H9 (cell line): ENCODE results near the gene ZNF653. TPM values are rescaled to one million over a fixed set of nuclear protein-coding genes. Genes with fewer than 3 reads are reported as not detected.
"Not testable (repeated sequence)": the region's sequence is repeated elsewhere in the genome, so short reads cannot be mapped to it uniquely, and the experiment has no call there.

Experiments
- DNase-seq: peaks from one replicate; pipeline ENCODE4 v3.0.0-alpha.2; 2017
- H2AFZ ChIP-seq: one replicate; pipeline ENCODE4 v1.6.1; 2013; ENCODE audit warnings: mild to moderate bottlenecking, low read length, control low read depth, moderate library complexity
- H2AK5ac ChIP-seq: 2 replicates; pipeline ENCODE4 v1.6.1; 2013; ENCODE audit warnings: low read length, control low read depth, mixed read lengths; ENCODE audit not compliant: insufficient read length
- H2BK120ac ChIP-seq: one replicate; pipeline ENCODE4 v1.6.1; 2013; ENCODE audit warnings: low read depth, mild to moderate bottlenecking, low read length, control low read depth, inconsistent platforms; ENCODE audit not compliant: poor library complexity, severe bottlenecking
- H2BK12ac ChIP-seq: 2 replicates; pipeline ENCODE4 v1.6.1; 2013; ENCODE audit warnings: low read length, control low read depth, mixed read lengths, low read depth; ENCODE audit not compliant: insufficient read length
- H2BK15ac ChIP-seq: 2 replicates; pipeline ENCODE4 v1.6.1; 2013; ENCODE audit warnings: low read depth, low read length, control low read depth
- H2BK20ac ChIP-seq: one replicate; pipeline ENCODE4 v1.6.1; 2013; ENCODE audit warnings: low read depth, mild to moderate bottlenecking, low read length, control low read depth, inconsistent platforms; ENCODE audit not compliant: poor library complexity, severe bottlenecking
- H2BK5ac ChIP-seq: 2 replicates; pipeline ENCODE4 v1.6.1; 2013; ENCODE audit warnings: low read length, control low read depth, mixed read lengths; ENCODE audit not compliant: insufficient read length
- H3K14ac ChIP-seq: 2 replicates; pipeline ENCODE4 v1.6.1; 2013; ENCODE audit warnings: low read length, control low read depth; ENCODE audit not compliant: insufficient read depth
- H3K18ac ChIP-seq: 2 replicates; pipeline ENCODE4 v1.6.1; 2013; ENCODE audit warnings: low read depth, mild to moderate bottlenecking, mixed read lengths, low read length, control low read depth; ENCODE audit not compliant: insufficient read length
- H3K23ac ChIP-seq: 2 replicates; pipeline ENCODE4 v1.6.1; 2013; ENCODE audit warnings: low read length, control low read depth, mixed read lengths, low read depth; ENCODE audit not compliant: insufficient read length
- H3K23me2 ChIP-seq: 2 replicates; pipeline ENCODE4 v1.6.1; 2013; ENCODE audit warnings: low read depth, mild to moderate bottlenecking, mixed read lengths, low read length, control low read depth; ENCODE audit not compliant: insufficient read length, poor library complexity, severe bottlenecking
- H3K27ac ChIP-seq: 2 replicates; pipeline ENCODE4 v1.5.1; 2013; ENCODE audit warnings: low read length, control low read depth, mixed read lengths, low read depth; ENCODE audit not compliant: insufficient read length
- H3K27me3 ChIP-seq: 2 replicates; pipeline ENCODE4 v1.6.1; 2013; ENCODE audit warnings: low read length, control low read depth, inconsistent platforms; ENCODE audit not compliant: insufficient read depth
- H3K4ac ChIP-seq: 2 replicates; pipeline ENCODE4 v1.6.1; 2013; ENCODE audit warnings: low read depth, mild to moderate bottlenecking, control low read depth, inconsistent platforms, low read length, moderate library complexity
- H3K4me1 ChIP-seq: 2 replicates; pipeline ENCODE4 v1.6.1; 2013; ENCODE audit warnings: low read length, control low read depth, inconsistent platforms; ENCODE audit not compliant: insufficient read depth
- H3K4me2 ChIP-seq: 2 replicates; pipeline ENCODE4 v1.6.1; 2013; ENCODE audit warnings: low read length, control low read depth, mixed read lengths; ENCODE audit not compliant: insufficient read length, insufficient read depth
- H3K56ac ChIP-seq: 2 replicates; pipeline ENCODE4 v1.6.1; 2013; ENCODE audit warnings: low read depth, mild to moderate bottlenecking, mixed read lengths, low read length, control low read depth; ENCODE audit not compliant: insufficient read length
- H3K79me1 ChIP-seq: 2 replicates; pipeline ENCODE4 v1.6.1; 2013; ENCODE audit warnings: low read depth, mild to moderate bottlenecking, moderate library complexity, low read length, control low read depth, inconsistent platforms; ENCODE audit not compliant: insufficient read depth, poor library complexity, severe bottlenecking
- H3K79me2 ChIP-seq: 2 replicates; pipeline ENCODE4 v1.6.1; 2013; ENCODE audit warnings: low read length, control low read depth, inconsistent platforms; ENCODE audit not compliant: insufficient read depth
- H3K9ac ChIP-seq: 2 replicates; pipeline ENCODE4 v1.6.1; 2013; ENCODE audit warnings: low read length, control low read depth, mixed read lengths; ENCODE audit not compliant: insufficient read length; ENCODE audit errors: extremely low read depth
- H3K9me3 ChIP-seq: one replicate; pipeline ENCODE4 v1.6.1; 2013; ENCODE audit warnings: low read depth, low read length, inconsistent platforms; ENCODE audit not compliant: control insufficient read depth
- H3T11ph ChIP-seq: one replicate; pipeline ENCODE4 v1.6.1; 2013; ENCODE audit warnings: mild to moderate bottlenecking, low read length, control low read depth, inconsistent platforms
- H4K20me1 ChIP-seq: one replicate; pipeline ENCODE4 v1.6.1; 2013; ENCODE audit not compliant: control insufficient read depth, insufficient read length, insufficient read depth
- H4K5ac ChIP-seq: 2 replicates; pipeline ENCODE4 v1.6.1; 2013; ENCODE audit warnings: low read depth, mild to moderate bottlenecking, mixed read lengths, low read length, control low read depth; ENCODE audit not compliant: insufficient read length
- H4K8ac ChIP-seq: replicated peaks from 2 replicates; pipeline ENCODE4 v1.6.1; 2013; ENCODE audit warnings: low read length, control low read depth, mixed read lengths, low read depth; ENCODE audit not compliant: insufficient read length
- H4K91ac ChIP-seq: 2 replicates; pipeline ENCODE4 v1.6.1; 2013; ENCODE audit warnings: low read depth, mild to moderate bottlenecking, moderate library complexity, mixed read lengths, low read length, control low read depth; ENCODE audit not compliant: insufficient read length
- H3K27ac Mint-ChIP-seq, 3 experiments: 2 replicates in 2 of 3; 3 replicates in 1 of 3; pipeline ENCODE4 v1.8.0; 2020 to 2021; ENCODE audit warnings: mixed read lengths in 3 of 3, mild to moderate bottlenecking in 1 of 3, moderate library complexity in 1 of 3
- H3K27me3 Mint-ChIP-seq: 2 replicates; pipeline ENCODE4 v1.8.0; 2021; ENCODE audit warnings: low read depth, mild to moderate bottlenecking, moderate library complexity, mixed read lengths
- H3K36me3 Mint-ChIP-seq, 3 experiments: 2 replicates in 2 of 3; 3 replicates in 1 of 3; pipeline ENCODE4 v1.8.0; 2020 to 2021; ENCODE audit warnings: low read depth in 3 of 3, mixed read lengths in 3 of 3; ENCODE audit not compliant: insufficient read depth in 1 of 3
- H3K4me1 Mint-ChIP-seq, 2 experiments: 2 replicates each; pipeline ENCODE4 v1.8.0; 2020; ENCODE audit warnings: mixed read lengths in 2 of 2
- H3K4me3 Mint-ChIP-seq, 2 experiments: 2 replicates in 1 of 2; 3 replicates in 1 of 2; pipeline ENCODE4 v1.8.0; 2020 to 2021; ENCODE audit warnings: mild to moderate bottlenecking in 2 of 2, mixed read lengths in 2 of 2, moderate library complexity in 1 of 2
- H3K9me3 Mint-ChIP-seq, 2 experiments: 2 replicates in 1 of 2; 3 replicates in 1 of 2; pipeline ENCODE4 v1.8.0; 2020; ENCODE audit warnings: mild to moderate bottlenecking in 2 of 2, mixed read lengths in 2 of 2, moderate library complexity in 1 of 2
- CTCF ChIP-seq: fragments of 200-600 bp; sonication (generic); conservative IDR thresholded peaks from 3 replicates; pipeline ENCODE4 v1.8.0; 2021; ENCODE audit warnings: antibody characterized with exemption, mild to moderate bottlenecking
- WGBS: extraction: QIAGEN DNeasy Blood & Tissue Kit; methylation state at CpG from one replicate; pipeline ENCODE4 v1.1.7; 2013; ENCODE audit warnings: missing lambda C conversion rate, low lambda C conversion rate, mixed read lengths; ENCODE audit not compliant: insufficient read length; ENCODE audit errors: extremely low coverage; 5-methylcytosine and 5-hydroxymethylcytosine counted together
- total RNA-seq: library from RNA; stranded (reverse); gene quantifications from 2 replicates; pipeline ENCODE4 v1.2.1, GENCODE V29; 2021

ZNF653 gene
- total RNA-seq, 1 experiment from 2014 or later, result 11.6 TPM

DNA sequence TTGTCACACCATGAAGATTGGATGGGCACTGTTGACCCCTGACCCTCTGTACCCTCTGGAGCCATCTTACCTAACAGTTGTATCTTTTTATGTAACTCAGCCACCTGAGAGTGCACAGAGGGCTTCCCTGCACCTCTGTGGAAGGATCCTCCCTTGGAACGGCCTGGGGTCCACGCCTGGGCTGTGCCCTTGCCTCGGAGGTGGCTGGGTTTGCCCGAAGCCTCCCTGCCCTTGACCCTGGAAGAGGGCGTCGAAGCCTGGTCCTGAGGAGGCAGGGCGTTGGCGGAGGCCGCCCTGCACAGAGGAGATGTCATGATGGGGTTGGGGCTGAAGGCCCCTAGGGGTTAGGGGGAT is 71.0 kb downstream of the ZNF653 start:
- Histone ChIP-seq H4K20me1 (no peaks in the 10 kb centered on the region), H2BK20ac (no peak overlapping the region), H2BK120ac (no peak overlapping the region), H3K4ac (no peak overlapping the region), H2AK5ac (no peak overlapping the region), H3K23ac (no peak overlapping the region), H3K9ac (peak overlapping the region; percentile 6), H2BK15ac (no peak overlapping the region), H3K14ac (no peak overlapping the region), H3K23me2 (peaks cover 9% of the 10 kb centered on the region), H3K79me2 (peaks cover 4% of the 10 kb centered on the region; the same call in 1 of the 2 replicates), H3K4me1 (peaks cover 3% of the 10 kb centered on the region; the same call in 1 of the 2 replicates), H4K5ac (no peak overlapping the region), H3K18ac (no peak overlapping the region), H4K8ac (no peak overlapping the region), H3K79me1 (peaks cover 7% of the 10 kb centered on the region), H3K4me2 (peak overlapping the region; percentile 77), H4K91ac (no peak overlapping the region), H2AFZ (no peak overlapping the region), H3K9me3 (no peaks in the 10 kb centered on the region), H3K56ac (no peak overlapping the region), H2BK5ac (no peak overlapping the region), H3K27me3 (no peaks in the 10 kb centered on the region), H2BK12ac (no peak overlapping the region), H3T11ph (no peak overlapping the region), H3K27ac (no peak overlapping the region)
- Mint-ChIP-seq H3K9me3 (no peaks in the 10 kb centered on the region), H3K36me3 (peaks cover 21 to 36% (median 34%) of the 10 kb centered on the region in 3 experiments), H3K4me3 (peak overlapping the region; percentile 98 to 100), H3K27me3 (peaks cover 2% of the 10 kb centered on the region; the same call in 1 of the 2 replicates), H3K4me1 (peaks cover 10 to 17% of the 10 kb centered on the region in 2 experiments), H3K27ac (peak overlapping the region in 1 of 3 experiments; percentile 70; a peak in 2 of 7 replicates)
- DNase-seq, result no peak
- WGBS, result no CpG with 5 or more reads among the region's 9 CpGs
- TF ChIP-seq CTCF, result no peak

- H2BK120ac ChIP-seq, H3K23me2 ChIP-seq, H2BK20ac ChIP-seq, H3K79me1 ChIP-seq, H3K23ac ChIP-seq, DNase-seq, H3K9me3 Mint-ChIP-seq, H4K20me1 ChIP-seq, H3K18ac ChIP-seq, H3K9me3 ChIP-seq, H2BK15ac ChIP-seq, H3T11ph ChIP-seq, H3K9ac ChIP-seq, H2BK5ac ChIP-seq, H3K27ac Mint-ChIP-seq, H3K14ac ChIP-seq, H3K27me3 Mint-ChIP-seq, H2BK12ac ChIP-seq, H4K91ac ChIP-seq, H4K5ac ChIP-seq, H4K8ac ChIP-seq, H2AFZ ChIP-seq, H3K4me1 ChIP-seq, H3K4me2 ChIP-seq, H2AK5ac ChIP-seq, H3K27me3 ChIP-seq, H3K27ac ChIP-seq, H3K4me3 Mint-ChIP-seq, H3K79me2 ChIP-seq, H3K56ac ChIP-seq, H3K4ac ChIP-seq: not testable (repeated sequence)
- H3K4me1 Mint-ChIP-seq, result peaks cover 10 to 17% of the 10 kb centered on the region in 2 experiments
- H3K36me3 Mint-ChIP-seq, result peaks cover 19 to 30% (median 27%) of the 10 kb centered on the region in 3 experiments
- WGBS, result no CpG with 5 or more reads among the region's 3 CpGs
Observed at GRCh38 chr19:11433526-11433925, 72.1 kb downstream of the ZNF653 start.
